ENCODE measurements around the gene AAGAB.
"Not testable (repeated sequence)": the region's sequence is repeated elsewhere in the genome, so short reads cannot be mapped to it uniquely, and the experiment has no call there.

AAGAB gene

GRCh38 chr15:67157521-67158252 lies 96.8 kb downstream of the AAGAB start:
- no peaks in the 10 kb centered on the region for H3K9me3 ChIP-seq (ENCODE audit: control insufficient read depth in 1 of 2, low read length in 2 of 2)
- H3K36me3 ChIP-seq (ENCODE audit: control insufficient read depth in 1 of 2, insufficient read depth in 2 of 2, low read length in 2 of 2) = no peaks in the 10 kb centered on the region
- H3K4me3 ChIP-seq (ENCODE audit: low read depth in 1 of 2, low read length in 2 of 2) = no peak overlapping the region
- no peak overlapping the region for H3K27ac ChIP-seq (ENCODE audit: low read depth, low read length)
- H3K27me3 ChIP-seq (ENCODE audit: control insufficient read depth in 1 of 2, insufficient read depth in 2 of 2, low read length in 2 of 2) = no peaks in the 10 kb centered on the region
- H3K9ac ChIP-seq (ENCODE audit: low read depth in 1 of 2, low read length in 2 of 2) = no peak overlapping the region
- H3K4me1 ChIP-seq (ENCODE audit: control insufficient read depth in 1 of 2, insufficient read depth in 2 of 2, low read length in 2 of 2) = peaks cover 4 to 24% of the 10 kb centered on the region in 2 donors

GRCh38 chr15:67156834-67157233 lies 97.6 kb downstream of the AAGAB start:
- H3K9me3 ChIP-seq (ENCODE audit: control insufficient read depth in 1 of 2, low read length in 2 of 2) = no peaks in the 10 kb centered on the region
- H3K4me1 ChIP-seq (ENCODE audit: control insufficient read depth in 1 of 2, insufficient read depth in 2 of 2, low read length in 2 of 2) = peaks cover 3 to 21% of the 10 kb centered on the region in 2 donors
- no peaks in the 10 kb centered on the region for H3K36me3 ChIP-seq (ENCODE audit: control insufficient read depth in 1 of 2, insufficient read depth in 2 of 2, low read length in 2 of 2)
- H3K4me3 ChIP-seq (ENCODE audit: low read depth in 1 of 2, low read length in 2 of 2) = no peak overlapping the region
- no peak overlapping the region for H3K9ac ChIP-seq (ENCODE audit: low read depth in 1 of 2, low read length in 2 of 2)
- no peak overlapping the region for H3K27ac ChIP-seq (ENCODE audit: low read depth, low read length)
- no peaks in the 10 kb centered on the region for H3K27me3 ChIP-seq (ENCODE audit: control insufficient read depth in 1 of 2, insufficient read depth in 2 of 2, low read length in 2 of 2)

GRCh38 chr15:67156426-67156825 lies 98.0 kb downstream of the AAGAB start:
- Histone ChIP-seq H3K4me3 (ENCODE audit: low read depth in 1 of 2, low read length in 2 of 2) (no peak overlapping the region), H3K27me3 (ENCODE audit: control insufficient read depth in 1 of 2, insufficient read depth in 2 of 2, low read length in 2 of 2) (no peaks in the 10 kb centered on the region), H3K36me3 (ENCODE audit: control insufficient read depth in 1 of 2, insufficient read depth in 2 of 2, low read length in 2 of 2) (no peaks in the 10 kb centered on the region), H3K9ac (ENCODE audit: low read depth in 1 of 2, low read length in 2 of 2) (no peak overlapping the region), H3K4me1 (ENCODE audit: control insufficient read depth in 1 of 2, insufficient read depth in 2 of 2, low read length in 2 of 2) (peaks cover 0 to 17% of the 10 kb centered on the region in 2 donors), H3K9me3 (ENCODE audit: control insufficient read depth in 1 of 2, low read length in 2 of 2) (no peaks in the 10 kb centered on the region), H3K27ac (ENCODE audit: low read depth, low read length) (no peak overlapping the region)

GRCh38 chr15:67154249-67154648 lies 100.2 kb downstream of the AAGAB start:
- H3K27me3 ChIP-seq (ENCODE audit: control insufficient read depth in 1 of 2, insufficient read depth in 2 of 2, low read length in 2 of 2) = no peaks in the 10 kb centered on the region
- H3K27ac ChIP-seq (ENCODE audit: low read depth, low read length) = no peak overlapping the region
- no peaks in the 10 kb centered on the region for H3K36me3 ChIP-seq (ENCODE audit: control insufficient read depth in 1 of 2, insufficient read depth in 2 of 2, low read length in 2 of 2)
- peaks cover 13 to 25% of the 10 kb centered on the region in 2 donors for H3K4me1 ChIP-seq (ENCODE audit: control insufficient read depth in 1 of 2, insufficient read depth in 2 of 2, low read length in 2 of 2)
- no peak overlapping the region for H3K4me3 ChIP-seq (ENCODE audit: low read depth in 1 of 2, low read length in 2 of 2)
- H3K9me3 ChIP-seq (ENCODE audit: control insufficient read depth in 1 of 2, low read length in 2 of 2) = no peaks in the 10 kb centered on the region
- H3K9ac ChIP-seq (ENCODE audit: low read depth in 1 of 2, low read length in 2 of 2) = no peak overlapping the region

- not testable (repeated sequence) for H3K36me3 ChIP-seq (ENCODE audit: control insufficient read depth in 1 of 2, insufficient read depth in 2 of 2, low read length in 2 of 2); H3K9ac ChIP-seq (ENCODE audit: low read depth in 1 of 2, low read length in 2 of 2); H3K9me3 ChIP-seq (ENCODE audit: control insufficient read depth in 1 of 2, low read length in 2 of 2); H3K27me3 ChIP-seq (ENCODE audit: control insufficient read depth in 1 of 2, insufficient read depth in 2 of 2, low read length in 2 of 2); H3K27ac ChIP-seq (ENCODE audit: low read depth, low read length); H3K4me3 ChIP-seq (ENCODE audit: low read depth in 1 of 2, low read length in 2 of 2)
- H3K4me1 ChIP-seq (ENCODE audit: control insufficient read depth in 1 of 2, insufficient read depth in 2 of 2, low read length in 2 of 2) = peaks cover 21 to 32% of the 10 kb centered on the region in 2 donors
Observed at GRCh38 chr15:67153044-67153443, 101.4 kb downstream of the AAGAB start.

GRCh38 chr15:67152429-67152828 lies 102.0 kb downstream of the AAGAB start:
- no peaks in the 10 kb centered on the region for H3K36me3 ChIP-seq (ENCODE audit: control insufficient read depth in 1 of 2, insufficient read depth in 2 of 2, low read length in 2 of 2)
- H3K4me3 ChIP-seq (ENCODE audit: low read depth in 1 of 2, low read length in 2 of 2) = no peak overlapping the region
- peaks cover 27 to 33% of the 10 kb centered on the region in 2 donors for H3K4me1 ChIP-seq (ENCODE audit: control insufficient read depth in 1 of 2, insufficient read depth in 2 of 2, low read length in 2 of 2)
- no peak overlapping the region for H3K27ac ChIP-seq (ENCODE audit: low read depth, low read length)
- H3K9me3 ChIP-seq (ENCODE audit: control insufficient read depth in 1 of 2, low read length in 2 of 2) = no peaks in the 10 kb centered on the region
- H3K9ac ChIP-seq (ENCODE audit: low read depth in 1 of 2, low read length in 2 of 2) = no peak overlapping the region
- no peaks in the 10 kb centered on the region for H3K27me3 ChIP-seq (ENCODE audit: control insufficient read depth in 1 of 2, insufficient read depth in 2 of 2, low read length in 2 of 2)

Data from duodenal mucosa (tissue), 2 donors.